ENCODE data around the gene BCAS1. TPM values are rescaled to one million over a fixed set of nuclear protein-coding genes. Genes with fewer than 3 reads are reported as not detected.

The BCAS1 gene
- total RNA-seq, 1 experiment from 2014 or later = 0.17 TPM

DNA sequence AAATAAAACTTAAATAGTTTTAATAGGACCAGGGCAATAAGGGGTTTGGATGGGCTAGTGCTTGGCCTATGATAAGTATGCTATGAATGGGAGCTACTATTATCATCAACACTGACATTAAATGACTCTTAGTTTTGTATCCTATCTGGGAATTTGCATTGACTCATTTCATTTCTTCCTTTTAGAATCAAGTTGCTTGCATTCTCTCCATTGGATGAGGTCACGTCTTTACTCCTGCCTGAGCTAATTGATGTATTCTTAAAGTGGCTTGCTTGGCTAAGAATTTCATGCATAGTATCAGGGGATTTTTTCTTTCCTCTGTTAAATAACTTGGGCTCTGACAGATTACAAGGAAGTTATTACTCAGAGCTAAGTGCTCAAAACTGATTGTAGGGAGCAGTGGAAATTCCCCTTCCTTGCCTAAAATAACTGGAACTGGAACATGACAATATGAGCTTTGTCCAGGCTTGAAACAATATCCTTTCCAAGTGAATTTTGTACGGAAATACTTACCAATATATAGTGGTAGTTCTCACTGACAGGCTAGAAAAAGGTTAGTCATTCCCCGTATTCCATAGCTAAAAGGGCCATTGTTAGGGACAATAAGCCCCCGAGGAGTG, 169.9 kb downstream of the BCAS1 start:
- Histone ChIP-seq H3K9me2 (ENCODE audit: insufficient read depth) (no peaks in the 10 kb centered on the region), H3K36me3 (ENCODE audit: control insufficient read depth in 1 of 2, insufficient read depth in 2 of 2, low read length in 2 of 2) (no peaks in the 10 kb centered on the region), H3K4me2 (ENCODE audit: low read length) (peak overlapping the region; percentile 26), H4K20me1 (ENCODE audit: insufficient read depth) (no peaks in the 10 kb centered on the region), H3K27me3 (ENCODE audit: insufficient read depth, low read length) (no peaks in the 10 kb centered on the region), H3K79me2 (ENCODE audit: insufficient read depth, low read length) (no peaks in the 10 kb centered on the region), H3K9me3 (ENCODE audit: control insufficient read depth in 1 of 2, insufficient read depth in 1 of 2, low read depth in 1 of 2, low read length in 2 of 2) (no peaks in the 10 kb centered on the region), H3K27ac (ENCODE audit: low read depth, low read length) (no peak overlapping the region), H3K4me3 (replicated peaks in 1 of 2; ENCODE audit: low read depth in 1 of 2, low read length in 2 of 2) (no peak overlapping the region), H3K9ac (ENCODE audit: low read length) (no peak overlapping the region), H3K4me1 (ENCODE audit: control insufficient read depth in 1 of 2, insufficient read depth in 2 of 2, low read length in 2 of 2) (peaks cover 6 to 31% of the 10 kb centered on the region in 2 experiments), H2AFZ (ENCODE audit: low read depth, low read length, poor library complexity, severe bottlenecking) (peak overlapping the region; percentile 66)
- ChIA-PET CTCF (interaction anchor here (2.8 kb wide), 1 partner anchor 15 kb away, joined by 17 read pairs; no protein-coding TSS in a partner anchor), RAD21 (ENCODE audit: low non-redundant PET in 1 of 2, low total read pairs in 2 of 2, uncharacterized antibody in 2 of 2, unreplicated experiment in 2 of 2) (no interaction called here), POLR2A (no interaction called here)
- no peak for ATAC-seq
- no peak for DNase-seq (ENCODE audit: low read depth, low spot score)
- TF ChIP-seq YY1 (IDR thresholded peaks at IDR 0.05; ENCODE audit: extremely low read depth, insufficient replicate concordance, low read depth, low read length) = no peak
- no peak for TF ChIP-seq CBX3 (IDR thresholded peaks at IDR 0.05; ENCODE audit: low read depth)
- no peak for TF ChIP-seq SP1 (IDR thresholded peaks at IDR 0.05; ENCODE audit: low read depth)
- TF ChIP-seq EGR1 (IDR thresholded peaks at IDR 0.05; ENCODE audit: low read depth) = no peak
- no peak for TF ChIP-seq FOSL1 (IDR thresholded peaks at IDR 0.05; ENCODE audit: low read depth)
- no peak for TF ChIP-seq EZH2phosphoT487 (IDR thresholded peaks at IDR 0.05; ENCODE audit: borderline replicate concordance)
- no peak for TF ChIP-seq POLR2A (IDR thresholded peaks at IDR 0.05; ENCODE audit: borderline replicate concordance, extremely low read depth, insufficient read depth, insufficient read length)
- no peak for TF ChIP-seq EZH2 (IDR thresholded peaks at IDR 0.05)
- TF ChIP-seq, protein P1, sequence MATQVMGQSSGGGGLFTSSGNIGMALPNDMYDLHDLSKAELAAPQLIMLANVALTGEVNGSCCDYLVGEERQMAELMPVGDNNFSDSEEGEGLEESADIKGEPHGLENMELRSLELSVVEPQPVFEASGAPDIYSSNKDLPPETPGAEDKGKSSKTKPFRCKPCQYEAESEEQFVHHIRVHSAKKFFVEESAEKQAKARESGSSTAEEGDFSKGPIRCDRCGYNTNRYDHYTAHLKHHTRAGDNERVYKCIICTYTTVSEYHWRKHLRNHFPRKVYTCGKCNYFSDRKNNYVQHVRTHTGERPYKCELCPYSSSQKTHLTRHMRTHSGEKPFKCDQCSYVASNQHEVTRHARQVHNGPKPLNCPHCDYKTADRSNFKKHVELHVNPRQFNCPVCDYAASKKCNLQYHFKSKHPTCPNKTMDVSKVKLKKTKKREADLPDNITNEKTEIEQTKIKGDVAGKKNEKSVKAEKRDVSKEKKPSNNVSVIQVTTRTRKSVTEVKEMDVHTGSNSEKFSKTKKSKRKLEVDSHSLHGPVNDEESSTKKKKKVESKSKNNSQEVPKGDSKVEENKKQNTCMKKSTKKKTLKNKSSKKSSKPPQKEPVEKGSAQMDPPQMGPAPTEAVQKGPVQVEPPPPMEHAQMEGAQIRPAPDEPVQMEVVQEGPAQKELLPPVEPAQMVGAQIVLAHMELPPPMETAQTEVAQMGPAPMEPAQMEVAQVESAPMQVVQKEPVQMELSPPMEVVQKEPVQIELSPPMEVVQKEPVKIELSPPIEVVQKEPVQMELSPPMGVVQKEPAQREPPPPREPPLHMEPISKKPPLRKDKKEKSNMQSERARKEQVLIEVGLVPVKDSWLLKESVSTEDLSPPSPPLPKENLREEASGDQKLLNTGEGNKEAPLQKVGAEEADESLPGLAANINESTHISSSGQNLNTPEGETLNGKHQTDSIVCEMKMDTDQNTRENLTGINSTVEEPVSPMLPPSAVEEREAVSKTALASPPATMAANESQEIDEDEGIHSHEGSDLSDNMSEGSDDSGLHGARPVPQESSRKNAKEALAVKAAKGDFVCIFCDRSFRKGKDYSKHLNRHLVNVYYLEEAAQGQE (IDR thresholded peaks at IDR 0.05; ENCODE audit: low read depth) = no peak
- no peak for TF ChIP-seq ZNF274 (IDR thresholded peaks at IDR 0.05; ENCODE audit: low read depth, low read length)
- no peak for TF ChIP-seq TCF7L2 (IDR thresholded peaks at IDR 0.05; ENCODE audit: borderline replicate concordance, extremely low read depth, insufficient read depth, insufficient read length)
- TF ChIP-seq, protein P2, sequence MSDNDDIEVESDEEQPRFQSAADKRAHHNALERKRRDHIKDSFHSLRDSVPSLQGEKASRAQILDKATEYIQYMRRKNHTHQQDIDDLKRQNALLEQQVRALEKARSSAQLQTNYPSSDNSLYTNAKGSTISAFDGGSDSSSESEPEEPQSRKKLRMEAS (IDR thresholded peaks at IDR 0.05) = no peak
- TF ChIP-seq SRF (IDR thresholded peaks at IDR 0.05; ENCODE audit: low read depth) = no peak
- no peak for TF ChIP-seq CEBPB (IDR thresholded peaks at IDR 0.05; ENCODE audit: low read depth)
- no peak for TF ChIP-seq RAD21 (IDR thresholded peaks at IDR 0.05; ENCODE audit: low read depth)
- no peak for TF ChIP-seq ZFX (IDR thresholded peaks at IDR 0.05)
- no TSS peak for BruUV-seq (replicated peaks)
- intact Hi-C loops (cut with micrococcal nuclease) = no loop called here
